Neural cell (in vitro differentiated cells): ENCODE results near the gene MYCN. TPM values are rescaled to one million over a fixed set of nuclear protein-coding genes. Genes with fewer than 3 reads are reported as not detected.

Source experiments
- H2AFZ ChIP-seq: fragments of 200-600, 300-800 bp; sonication (generic), shearing (Covaris generic); 2 replicates; pipeline ENCODE4 v1.6.0; 2014; ENCODE audit warnings: low read depth, mild to moderate bottlenecking, antibody characterized with exemption, low read length, moderate library complexity
- H3F3A ChIP-seq: fragments of 200-600 bp; shearing (Covaris generic); 2 replicates; pipeline ENCODE4 v1.6.1; 2016; ENCODE audit warnings: mild to moderate bottlenecking, moderate library complexity, mixed read lengths, antibody characterized with exemption, low read length; ENCODE audit not compliant: insufficient read depth, poor library complexity, severe bottlenecking
- H3K27ac ChIP-seq: fragments of 200-600, 300-800 bp; sonication (generic), shearing (Covaris generic); 2 replicates; pipeline ENCODE4 v1.5.1; 2014; ENCODE audit warnings: mild to moderate bottlenecking, low read length, moderate library complexity
- H3K27me3 ChIP-seq: fragments of 300-800, 200-600 bp; sonication (generic), shearing (Covaris generic); 2 replicates; pipeline ENCODE4 v1.6.0; 2014; ENCODE audit warnings: mild to moderate bottlenecking, low read depth, low read length, moderate library complexity; ENCODE audit not compliant: insufficient read depth
- H3K36me3 ChIP-seq: fragments of 300-800, 200-600 bp; sonication (generic), shearing (Covaris generic); 2 replicates; pipeline ENCODE4 v1.5.1; 2014; ENCODE audit warnings: mild to moderate bottlenecking, antibody characterized with exemption, low read length, moderate library complexity; ENCODE audit not compliant: insufficient read depth
- H3K4me2 ChIP-seq: fragments of 300-800, 200-600 bp; sonication (generic), shearing (Covaris generic); 2 replicates; pipeline ENCODE4 v1.6.0; 2014; ENCODE audit warnings: mild to moderate bottlenecking, low read length
- H3K4me3 ChIP-seq: fragments of 300-800, 200-600 bp; sonication (generic), shearing (Covaris generic); 2 replicates; pipeline ENCODE4 v1.5.1; 2014; ENCODE audit warnings: mild to moderate bottlenecking, low read length, moderate library complexity
- H3K79me2 ChIP-seq: fragments of 200-600 bp; shearing (Covaris generic); replicated peaks from 2 replicates; pipeline ENCODE4 v1.6.0; 2014; ENCODE audit warnings: mild to moderate bottlenecking, low read length, moderate library complexity; ENCODE audit not compliant: insufficient read depth
- H3K9ac ChIP-seq: fragments of 300-800, 200-600 bp; sonication (generic), shearing (Covaris generic); 2 replicates; pipeline ENCODE4 v1.6.1; 2016; ENCODE audit warnings: mild to moderate bottlenecking, low read length, mixed read lengths
- H3K9me2 ChIP-seq: fragments of 200-600 bp; shearing (Covaris generic); 2 replicates; pipeline ENCODE4 v1.6.1; 2016; ENCODE audit warnings: mild to moderate bottlenecking, low read length, mixed read lengths; ENCODE audit not compliant: insufficient read depth
- H3K9me3 ChIP-seq: fragments of 200-600, 300-800 bp; sonication (generic), shearing (Covaris generic); 2 replicates; pipeline ENCODE4 v1.6.1; 2016; ENCODE audit warnings: mild to moderate bottlenecking, mixed run types, low read length, moderate library complexity, mixed read lengths
- H4K20me1 ChIP-seq: fragments of 200-600 bp; shearing (Covaris generic); 2 replicates; pipeline ENCODE4 v1.6.1; 2016; ENCODE audit warnings: mild to moderate bottlenecking, mixed run types; ENCODE audit not compliant: insufficient read depth
- EP300 ChIP-seq: fragments of 450-650 bp; conservative IDR thresholded peaks from 2 replicates; pipeline ENCODE4 v1.6.1; 2014; ENCODE audit warnings: antibody characterized with exemption, mild to moderate bottlenecking, moderate library complexity; ENCODE audit not compliant: poor library complexity, severe bottlenecking
- EZH2 ChIP-seq: fragments of 200-600, 300-800 bp; shearing (Covaris generic), sonication (generic); IDR thresholded peaks from 2 replicates; pipeline ENCODE4 v1.6.1; 2014; ENCODE audit warnings: antibody characterized with exemption, low read length, borderline replicate concordance, mild to moderate bottlenecking; ENCODE audit not compliant: insufficient read depth, poor library complexity, severe bottlenecking
- MXI1 ChIP-seq: fragments of 450-650 bp; conservative IDR thresholded peaks from 2 replicates; pipeline ENCODE4 v1.6.1; 2014; ENCODE audit warnings: antibody characterized with exemption, mild to moderate bottlenecking; ENCODE audit not compliant: poor library complexity, severe bottlenecking
- POLR2AphosphoS5 ChIP-seq: IDR thresholded peaks from 2 replicates; pipeline ENCODE4 v1.6.1; 2012
- RAD21 ChIP-seq: fragments of 450-650 bp; conservative IDR thresholded peaks from 2 replicates; pipeline ENCODE4 v1.6.1; 2014; ENCODE audit warnings: antibody characterized with exemption, mild to moderate bottlenecking, moderate library complexity
- TAF1 ChIP-seq: IDR thresholded peaks from 2 replicates; pipeline ENCODE4 v1.6.1; 2012; ENCODE audit warnings: low read depth
- polyA plus RNA-seq: library from polyadenylated mRNA; depleted of rRNA; stranded (reverse); fragments of >200 nt; gene quantifications from 2 replicates; pipeline ENCODE4 v1.2.3, GENCODE V29; 2014

MYCN gene
- polyA plus RNA-seq, 1 donor from 2014 or later, result 25.1 TPM

DNA sequence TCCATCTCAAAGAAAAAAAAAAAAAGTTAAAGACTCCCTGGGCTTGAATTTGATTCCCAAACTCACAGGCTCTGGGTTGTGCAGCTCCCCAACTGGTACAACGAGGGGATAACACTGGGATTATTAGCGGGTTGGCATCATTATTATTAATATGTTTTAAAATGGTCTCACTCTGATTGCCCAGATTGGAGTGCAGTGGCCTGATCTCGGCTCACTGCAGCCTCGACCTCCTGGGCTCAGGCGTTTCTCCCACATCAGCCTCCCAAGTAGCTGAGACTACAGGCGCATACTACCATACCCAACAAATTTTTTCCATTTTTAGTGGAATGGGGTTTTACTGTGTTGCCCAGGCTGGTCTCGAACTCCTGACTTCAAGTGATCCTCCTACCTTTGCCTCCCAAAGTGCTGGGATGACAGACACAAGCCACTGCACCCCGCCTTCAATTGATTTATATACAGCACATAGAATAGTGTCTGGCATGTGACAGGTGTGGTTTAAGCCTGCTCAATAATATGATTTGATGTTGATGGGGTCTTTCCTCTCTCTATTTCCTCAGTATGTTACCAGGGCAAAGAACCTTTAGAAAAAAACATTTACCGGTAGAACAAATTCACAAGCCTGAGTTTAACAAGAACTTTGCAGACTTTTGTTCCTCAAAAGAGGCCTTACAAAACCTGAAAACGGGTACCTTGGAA lies 12.2 kb downstream of the MYCN start (continued):
- TF ChIP-seq TAF1 (no peak), RAD21 (no peak)

DNA sequence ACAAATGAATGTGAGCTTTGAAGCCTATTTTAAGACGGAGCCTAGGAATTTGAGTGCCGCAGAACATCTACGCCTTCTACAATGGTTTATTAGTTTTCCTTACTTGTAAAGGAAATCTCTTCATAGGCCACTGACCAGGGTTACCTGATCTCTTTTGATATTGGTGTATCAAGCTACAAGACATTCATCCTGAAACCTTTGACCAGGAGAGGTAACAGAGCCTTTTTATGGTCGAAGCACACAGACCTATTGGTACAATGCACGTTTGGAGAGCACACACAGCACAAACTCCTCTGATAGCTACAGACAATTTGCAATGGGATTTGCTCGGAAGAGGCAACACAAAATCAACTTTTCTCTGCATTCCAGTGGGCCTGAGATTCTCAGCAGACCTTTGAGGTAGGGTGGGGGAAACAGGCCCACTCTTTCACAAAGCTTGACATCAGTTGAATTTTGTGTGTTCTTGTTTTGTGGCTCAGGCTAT lies 12.8 kb downstream of the MYCN start:
- H2AFZ ChIP-seq, result no peak overlapping the region
- peaks cover 7% of the 10 kb centered on the region for H3K36me3 ChIP-seq
- H3K79me2 ChIP-seq, result no peaks in the 10 kb centered on the region
- no peaks in the 10 kb centered on the region for H3K27me3 ChIP-seq
- no peaks in the 10 kb centered on the region for H3F3A ChIP-seq
- H3K4me3 ChIP-seq, result no peak overlapping the region
- H3K9ac ChIP-seq, result no peak overlapping the region
- H4K20me1 ChIP-seq, result no peaks in the 10 kb centered on the region
- no peaks in the 10 kb centered on the region for H3K9me3 ChIP-seq
- no peaks in the 10 kb centered on the region for H3K9me2 ChIP-seq
- TF ChIP-seq POLR2AphosphoS5 (no peak), MXI1 (no peak), EP300 (no peak)
- no peak overlapping the region for H3K4me2 ChIP-seq
- H3K27ac ChIP-seq, result no peak overlapping the region

DNA sequence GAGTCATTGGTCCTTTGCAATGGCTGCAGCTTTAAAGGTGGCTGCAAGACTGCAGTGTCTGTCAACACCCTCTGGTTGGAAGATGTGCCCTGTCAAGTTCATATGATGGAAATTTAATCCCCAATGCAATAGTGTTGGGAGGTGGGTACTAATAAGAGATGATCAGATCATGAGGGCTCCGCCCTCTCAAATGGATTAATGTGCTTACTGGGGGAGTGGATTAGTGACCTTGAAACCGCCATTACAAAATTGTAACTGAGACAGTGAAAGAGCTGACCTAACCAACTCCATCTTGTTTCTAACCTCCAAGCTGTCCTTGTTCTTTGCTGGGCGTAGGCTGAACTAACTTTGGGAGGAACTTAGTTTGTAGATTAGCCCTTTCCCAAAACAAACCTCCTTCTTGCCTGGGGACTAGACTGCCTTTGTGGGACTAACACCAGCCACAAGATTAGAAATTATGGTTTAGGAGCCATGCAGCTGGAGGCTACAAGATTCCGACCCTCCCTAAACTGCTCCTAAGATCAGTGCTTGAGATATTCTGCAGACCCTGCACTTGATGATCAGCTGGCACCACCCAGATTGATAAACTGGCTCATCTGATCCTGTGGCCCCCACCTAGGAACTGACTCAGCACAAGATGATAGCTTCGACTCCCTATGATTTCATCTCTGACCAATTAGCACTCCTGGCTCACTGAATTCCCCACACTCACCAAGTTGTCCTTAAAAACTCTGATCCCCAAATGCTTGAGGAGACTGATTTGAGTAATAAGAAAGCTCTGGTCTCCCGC lies 13.7 kb downstream of the MYCN start:
- no peak for TF ChIP-seq POLR2AphosphoS5
- H3K4me2 ChIP-seq, result no peak overlapping the region
- H3K36me3 ChIP-seq, result no peaks in the 10 kb centered on the region
- H3K79me2 ChIP-seq, result no peaks in the 10 kb centered on the region
- no peaks in the 10 kb centered on the region for H3F3A ChIP-seq
- no peak overlapping the region for H2AFZ ChIP-seq
- H3K4me3 ChIP-seq, result no peak overlapping the region
- no peaks in the 10 kb centered on the region for H3K9me2 ChIP-seq
- no peaks in the 10 kb centered on the region for H3K9me3 ChIP-seq
- H4K20me1 ChIP-seq, result no peaks in the 10 kb centered on the region
- H3K27ac ChIP-seq, result no peak overlapping the region
- no peaks in the 10 kb centered on the region for H3K27me3 ChIP-seq
- no peak overlapping the region for H3K9ac ChIP-seq

DNA sequence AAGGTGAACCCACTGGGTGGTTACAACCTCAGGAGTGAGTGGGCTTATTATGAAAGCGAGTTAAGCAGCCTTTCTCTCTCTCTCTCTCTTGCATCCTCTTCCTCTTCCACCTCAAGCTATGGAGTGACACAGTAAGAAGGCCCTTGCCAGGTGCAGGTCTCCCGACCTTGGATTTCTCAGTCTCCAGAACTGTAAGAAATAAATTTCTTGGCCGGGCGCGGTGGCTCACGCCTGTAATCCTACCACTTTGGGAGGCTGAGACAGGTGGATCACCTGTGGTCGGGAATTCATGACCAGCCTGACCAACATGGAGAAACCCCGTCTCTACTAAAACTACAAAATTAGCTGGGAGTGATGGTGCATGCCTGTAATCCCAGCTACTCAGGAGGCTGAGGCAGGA lies 14.4 kb downstream of the MYCN start:
- TF ChIP-seq EZH2 (no peak), TAF1 (no peak)
- H3K4me3 ChIP-seq, result no peak overlapping the region
- H3K9ac ChIP-seq, result no peak overlapping the region
- no peaks in the 10 kb centered on the region for H4K20me1 ChIP-seq
- H3K27me3 ChIP-seq, result no peaks in the 10 kb centered on the region
- no peak overlapping the region for H2AFZ ChIP-seq
- H3F3A ChIP-seq, result no peaks in the 10 kb centered on the region
- no peaks in the 10 kb centered on the region for H3K36me3 ChIP-seq
- H3K9me2 ChIP-seq, result no peaks in the 10 kb centered on the region
- H3K4me2 ChIP-seq, result no peak overlapping the region
- no peaks in the 10 kb centered on the region for H3K9me3 ChIP-seq
- H3K79me2 ChIP-seq, result no peaks in the 10 kb centered on the region
- no peak overlapping the region for H3K27ac ChIP-seq
